ENCODE data around the gene EEF2K. TPM values are rescaled to one million over a fixed set of nuclear protein-coding genes. Genes with fewer than 3 reads are reported as not detected.

The EEF2K gene
- total and polyA plus RNA-seq, 2 experiments from 2014 or later = 16.1 to 26.1 TPM

DNA sequence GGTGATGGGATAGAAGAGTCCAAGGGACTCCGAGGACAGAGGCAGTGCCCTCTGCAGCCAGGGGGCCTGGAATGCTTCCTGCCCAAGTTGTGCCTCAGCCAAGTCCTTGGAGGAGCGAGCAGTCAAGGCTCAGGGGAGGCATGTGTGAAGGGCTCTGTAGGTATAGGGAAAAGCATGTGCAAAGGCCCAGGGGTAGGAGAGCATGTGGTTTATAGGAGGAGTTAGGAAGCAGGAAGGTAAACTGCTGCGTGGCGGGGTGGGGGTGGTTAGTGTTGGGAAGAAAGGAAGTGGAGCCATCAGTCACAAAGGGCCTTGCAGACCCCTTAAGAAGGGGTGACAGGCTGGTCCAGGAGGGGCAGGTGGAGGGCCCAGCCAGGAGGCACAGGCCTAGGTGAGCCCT lies 98.3 kb downstream of the EEF2K start:
- Histone ChIP-seq H3K4me3 (no peak overlapping the region), H3K4me1 (ENCODE audit: low read depth) (peaks cover 2% of the 10 kb centered on the region), H3K27me3 (no peaks in the 10 kb centered on the region), H3K9me3 (ENCODE audit: low read depth) (no peaks in the 10 kb centered on the region), H3K27ac (no peak overlapping the region), H3K36me3 (peaks cover 8% of the 10 kb centered on the region)
- no peak for DNase-seq (ENCODE audit: low read depth in 1 of 2, low spot score in 1 of 2)
- TF ChIP-seq, protein P1, sequence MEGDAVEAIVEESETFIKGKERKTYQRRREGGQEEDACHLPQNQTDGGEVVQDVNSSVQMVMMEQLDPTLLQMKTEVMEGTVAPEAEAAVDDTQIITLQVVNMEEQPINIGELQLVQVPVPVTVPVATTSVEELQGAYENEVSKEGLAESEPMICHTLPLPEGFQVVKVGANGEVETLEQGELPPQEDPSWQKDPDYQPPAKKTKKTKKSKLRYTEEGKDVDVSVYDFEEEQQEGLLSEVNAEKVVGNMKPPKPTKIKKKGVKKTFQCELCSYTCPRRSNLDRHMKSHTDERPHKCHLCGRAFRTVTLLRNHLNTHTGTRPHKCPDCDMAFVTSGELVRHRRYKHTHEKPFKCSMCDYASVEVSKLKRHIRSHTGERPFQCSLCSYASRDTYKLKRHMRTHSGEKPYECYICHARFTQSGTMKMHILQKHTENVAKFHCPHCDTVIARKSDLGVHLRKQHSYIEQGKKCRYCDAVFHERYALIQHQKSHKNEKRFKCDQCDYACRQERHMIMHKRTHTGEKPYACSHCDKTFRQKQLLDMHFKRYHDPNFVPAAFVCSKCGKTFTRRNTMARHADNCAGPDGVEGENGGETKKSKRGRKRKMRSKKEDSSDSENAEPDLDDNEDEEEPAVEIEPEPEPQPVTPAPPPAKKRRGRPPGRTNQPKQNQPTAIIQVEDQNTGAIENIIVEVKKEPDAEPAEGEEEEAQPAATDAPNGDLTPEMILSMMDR (IDR thresholded peaks at IDR 0.05; ENCODE audit: low read depth, low read length) = no peak

DNA sequence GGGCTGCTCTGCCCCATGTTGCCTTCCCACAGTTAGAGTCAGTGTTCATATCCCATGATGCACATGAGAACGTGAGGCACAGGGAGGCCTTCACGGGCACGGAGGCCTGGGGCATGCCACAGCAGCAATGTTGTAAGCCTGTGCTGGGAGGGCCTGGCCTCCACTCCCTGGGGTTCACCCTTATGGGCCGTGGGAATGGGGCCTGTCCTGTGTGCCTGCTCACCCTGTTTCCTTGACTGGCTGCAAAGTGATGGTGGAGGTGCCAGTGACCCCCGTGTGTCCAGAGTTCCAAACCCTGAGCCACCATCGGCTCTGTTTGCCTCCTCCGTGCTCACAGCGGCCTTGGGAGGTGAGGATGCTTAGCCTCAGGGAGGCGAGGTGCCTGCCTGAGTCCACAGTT lies 100.7 kb downstream of the EEF2K start:
- H3K4me1 ChIP-seq (ENCODE audit: low read depth) = no peaks in the 10 kb centered on the region
- DNase-seq (ENCODE audit: low read depth in 1 of 2, low spot score in 1 of 2) = no peak
- no peak overlapping the region for H3K4me3 ChIP-seq
- H3K27me3 ChIP-seq = no peaks in the 10 kb centered on the region
- H3K36me3 ChIP-seq = peaks cover 12% of the 10 kb centered on the region
- TF ChIP-seq, protein P1 (IDR thresholded peaks at IDR 0.05; ENCODE audit: low read depth, low read length) = no peak
- H3K9me3 ChIP-seq (ENCODE audit: low read depth) = no peaks in the 10 kb centered on the region
- no peak overlapping the region for H3K27ac ChIP-seq

GRCh38 chr16:22307838-22308237 lies 101.8 kb downstream of the EEF2K start:
- H3K27ac ChIP-seq = no peak overlapping the region
- DNase-seq (ENCODE audit: low read depth in 1 of 2, low spot score in 1 of 2) = no peak
- no peaks in the 10 kb centered on the region for H3K27me3 ChIP-seq
- H3K4me1 ChIP-seq (ENCODE audit: low read depth) = no peaks in the 10 kb centered on the region
- H3K4me3 ChIP-seq = no peak overlapping the region
- H3K36me3 ChIP-seq = peaks cover 15% of the 10 kb centered on the region
- TF ChIP-seq, protein P1 (IDR thresholded peaks at IDR 0.05; ENCODE audit: low read depth, low read length) = no peak
- no peaks in the 10 kb centered on the region for H3K9me3 ChIP-seq (ENCODE audit: low read depth)

DNA sequence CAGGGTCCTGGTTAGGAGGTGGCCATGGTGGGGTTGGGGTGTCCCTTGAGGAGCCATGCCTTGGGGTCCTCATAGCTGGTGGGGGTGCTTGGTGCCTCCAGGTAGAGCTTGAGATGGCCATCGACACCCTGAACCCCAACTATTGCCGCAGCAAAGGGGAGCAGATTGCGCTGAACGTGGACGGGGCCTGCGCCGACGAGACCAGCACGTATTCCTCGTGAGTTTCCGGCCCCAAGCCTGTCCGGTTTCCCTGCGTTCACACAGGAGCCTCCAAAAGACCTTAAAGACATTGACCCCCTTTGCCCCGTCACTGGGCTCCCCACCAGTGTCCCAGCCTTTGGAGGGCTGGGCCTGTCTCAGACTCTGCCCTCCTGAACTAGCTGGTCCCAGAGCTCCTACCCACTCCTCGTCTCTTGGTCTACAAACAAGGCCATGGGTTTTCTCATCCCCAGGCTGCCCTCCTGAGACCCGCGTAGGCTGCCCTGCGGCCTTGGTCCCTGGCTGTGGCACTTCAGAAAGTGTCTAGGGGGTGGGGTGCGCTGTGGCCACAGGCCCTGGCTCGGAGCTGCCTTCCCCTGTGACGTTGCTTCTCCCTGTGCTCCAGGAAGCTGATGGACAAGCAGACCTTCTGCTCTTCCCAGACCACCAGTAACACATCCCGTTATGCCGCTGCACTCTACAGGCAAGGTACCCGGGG lies 102.9 kb downstream of the EEF2K start:
- H3K4me3 ChIP-seq = no peak overlapping the region
- TF ChIP-seq, protein P1 (IDR thresholded peaks at IDR 0.05; ENCODE audit: low read depth, low read length) = no peak
- no peaks in the 10 kb centered on the region for H3K9me3 ChIP-seq (ENCODE audit: low read depth)
- H3K27ac ChIP-seq = no peak overlapping the region
- no peaks in the 10 kb centered on the region for H3K4me1 ChIP-seq (ENCODE audit: low read depth)
- H3K36me3 ChIP-seq = peaks cover 16% of the 10 kb centered on the region
- DNase-seq (ENCODE audit: low read depth in 1 of 2, low spot score in 1 of 2) = no peak
- H3K27me3 ChIP-seq = no peaks in the 10 kb centered on the region

DNA sequence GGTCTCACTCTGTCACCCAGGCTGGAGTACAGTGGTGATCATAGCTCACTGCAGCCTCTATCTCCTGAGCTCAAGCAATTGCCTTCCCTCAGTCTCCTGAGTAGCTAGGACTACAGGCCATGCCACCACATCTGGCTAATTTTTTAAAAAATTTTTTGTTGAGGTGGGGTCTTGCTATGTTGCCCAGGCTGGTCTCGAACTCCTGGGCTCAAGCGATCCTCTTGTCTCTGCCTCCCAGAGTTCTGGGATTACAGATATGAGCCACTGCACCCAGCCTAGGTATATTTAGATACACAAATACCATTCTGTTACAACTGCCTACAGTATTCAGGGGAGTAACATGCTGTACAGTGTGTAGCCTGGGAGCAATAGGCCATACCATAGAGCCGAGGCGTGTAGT lies 105.4 kb downstream of the EEF2K start:
- Histone ChIP-seq H3K4me1 (ENCODE audit: low read depth) (no peaks in the 10 kb centered on the region), H3K9me3 (ENCODE audit: low read depth) (no peaks in the 10 kb centered on the region), H3K27me3 (no peaks in the 10 kb centered on the region), H3K36me3 (peaks cover 22% of the 10 kb centered on the region), H3K4me3 (no peak overlapping the region), H3K27ac (no peak overlapping the region)
- no peak for DNase-seq (ENCODE audit: low read depth in 1 of 2, low spot score in 1 of 2)
- TF ChIP-seq, protein P1 (IDR thresholded peaks at IDR 0.05; ENCODE audit: low read depth, low read length) = no peak

All from cardiac muscle cell (in vitro differentiated cells and primary cell).